Esophagus squamous epithelium (tissue), 5 donors: ENCODE results near the gene CCNY. TPM values are rescaled to one million over a fixed set of nuclear protein-coding genes. Genes with fewer than 3 reads are reported as not detected.

Source experiments
- DNase-seq: peaks from one replicate; lab custom pipeline; 2025; lab: John Stamatoyannopoulos, UW
- H3K27ac ChIP-seq, 4 donors: fragments of 200-600 bp; sonication (generic); one replicate each; pipeline ENCODE4 v1.5.1; 2016 to 2019; ENCODE audit warnings: mild to moderate bottlenecking in 1 of 4
- H3K27me3 ChIP-seq, 4 donors: fragments of 200-600 bp; sonication (generic); 1 replicate in 3 of 4; 2 replicates in 1 of 4; pipeline versions ENCODE4 v1.5.1 to v1.6.0; 2017 to 2021; ENCODE audit warnings: antibody characterized with exemption in 1 of 4
- H3K36me3 ChIP-seq, 3 donors: fragments of 200-600 bp; sonication (generic); one replicate each; pipeline ENCODE4 v1.5.1; 2016 to 2019
- H3K4me1 ChIP-seq, 3 donors: fragments of 200-600 bp; sonication (generic); one replicate each; pipeline ENCODE4 v1.5.1; 2017 to 2019
- H3K4me3 ChIP-seq, 4 donors: fragments of 200-600 bp; sonication (generic); 1 replicate in 3 of 4; 2 replicates in 1 of 4; pipeline ENCODE4 v1.5.1; 2016 to 2019; ENCODE audit warnings: mild to moderate bottlenecking in 2 of 4, moderate library complexity in 1 of 4
- H3K9me3 ChIP-seq, 3 donors: fragments of 200-600 bp; sonication (generic); one replicate each; pipeline ENCODE4 v1.5.1; 2016 to 2019
- CTCF ChIP-seq, 6 experiments: fragments of 450-650 bp in 4 of 6; fragments of 200-600 bp in 2 of 6; sonication (generic) in 2 of 6; IDR thresholded peaks; one replicate each; pipeline ENCODE4 v1.5.1; 2016 to 2019; ENCODE audit warnings: antibody characterized with exemption in 6 of 6, mild to moderate bottlenecking in 4 of 6, moderate library complexity in 4 of 6
- POLR2A ChIP-seq, 4 donors: fragments of 450-650 bp; IDR thresholded peaks; one replicate each; pipeline ENCODE4 v1.6.1; 2017; ENCODE audit warnings: antibody characterized with exemption in 4 of 4, mild to moderate bottlenecking in 4 of 4, moderate library complexity in 3 of 4
- WGBS, 2 donors: methylation state at CpG; one replicate each; pipeline ENCODE4 v1.1.5; 2018; 5-methylcytosine and 5-hydroxymethylcytosine counted together
- intact Hi-C: fragments of 100-400 bp; cut with DNase I; formaldehyde crosslinking; loops from one replicate; pipeline ENCODE4 v1.15.0; 2022
- total RNA-seq, 4 donors: library from RNA; depleted of rRNA; stranded (reverse); fragments of >200 nt; gene quantifications; one replicate each; pipeline ENCODE4 v1.1.0, GENCODE V29; 2016
- donor health status: DM: yes; HTN: yes; CAD: no.

Gene CCNY
- total RNA-seq, 4 donors from 2014 or later = 24.1 to 41.5 (median 30.4) TPM

- Histone ChIP-seq H3K4me3 (no peak overlapping the region), H3K4me1 (no peaks in the 10 kb centered on the region), H3K27ac (no peak overlapping the region), H3K9me3 (no peaks in the 10 kb centered on the region), H3K27me3 (no peaks in the 10 kb centered on the region), H3K36me3 (peaks cover 0 to 64% (median 6%) of the 10 kb centered on the region in 3 donors)
- WGBS, 2 donors = 67% methylated on average over 2 of the region's 2 CpGs; no CpG with 5 or more reads in 1 of the 2 donors
- intact Hi-C loops = no loop called here
- TF ChIP-seq CTCF (IDR thresholded peaks at IDR 0.05) (no peak), POLR2A (IDR thresholded peaks at IDR 0.05) (no peak)
- no peak for DNase-seq
Measured at GRCh38 chr10:35554036-35554435, 217.7 kb downstream of the CCNY start.

DNA sequence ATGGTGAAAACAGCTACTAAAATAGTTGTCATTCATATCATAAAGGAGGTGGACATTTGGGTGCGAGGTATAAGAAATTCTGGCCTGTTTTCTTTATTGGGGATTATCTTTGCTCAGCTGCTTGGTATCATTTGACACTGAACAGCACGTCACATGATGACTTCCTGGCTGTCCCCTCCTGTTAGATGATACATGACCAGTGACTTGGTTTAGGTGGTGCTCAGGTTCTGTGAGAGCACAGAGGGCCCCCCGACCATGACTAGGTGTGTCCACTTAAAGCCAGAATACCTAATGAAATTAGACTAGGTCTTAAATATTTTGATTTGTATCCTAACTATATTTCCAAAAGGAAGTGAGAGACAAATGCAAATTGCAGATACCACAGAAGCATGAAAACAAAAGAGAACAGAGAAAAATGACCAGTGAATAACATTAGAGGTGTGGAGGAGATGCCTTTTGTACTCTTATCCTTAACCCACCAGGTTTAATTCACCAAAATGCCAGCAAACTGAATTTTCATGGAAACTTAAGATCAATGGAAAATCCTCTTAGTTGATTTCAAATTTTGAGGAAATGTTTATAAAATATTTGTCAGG, 218.2 kb downstream of the CCNY start:
- DNase-seq = no peak
- no peaks in the 10 kb centered on the region for H3K4me1 ChIP-seq
- no peaks in the 10 kb centered on the region for H3K9me3 ChIP-seq
- H3K27me3 ChIP-seq = no peaks in the 10 kb centered on the region
- TF ChIP-seq CTCF (IDR thresholded peaks at IDR 0.05) = no peak
- TF ChIP-seq POLR2A (IDR thresholded peaks at IDR 0.05) = no peak
- H3K36me3 ChIP-seq = peaks cover 0 to 61% (median 6%) of the 10 kb centered on the region in 3 donors
- intact Hi-C loops = no loop called here
- H3K27ac ChIP-seq = no peak overlapping the region
- WGBS, 2 donors = 75 to 87% methylated on average over 3 of the region's 3 CpGs
- H3K4me3 ChIP-seq = no peak overlapping the region

GRCh38 chr10:35555962-35556930, 219.9 kb downstream of the CCNY start:
- no peak for DNase-seq
- WGBS, 2 donors = 92 to 99% methylated on average over 6 of the region's 6 CpGs
- Histone ChIP-seq H3K36me3 (peaks cover 0 to 67% (median 6%) of the 10 kb centered on the region in 3 donors), H3K27me3 (no peaks in the 10 kb centered on the region), H3K4me3 (no peak overlapping the region), H3K9me3 (no peaks in the 10 kb centered on the region), H3K4me1 (no peaks in the 10 kb centered on the region), H3K27ac (no peak overlapping the region)
- TF ChIP-seq POLR2A (IDR thresholded peaks at IDR 0.05) (no peak), CTCF (IDR thresholded peaks at IDR 0.05) (no peak)
- intact Hi-C loops = no loop called here

DNA sequence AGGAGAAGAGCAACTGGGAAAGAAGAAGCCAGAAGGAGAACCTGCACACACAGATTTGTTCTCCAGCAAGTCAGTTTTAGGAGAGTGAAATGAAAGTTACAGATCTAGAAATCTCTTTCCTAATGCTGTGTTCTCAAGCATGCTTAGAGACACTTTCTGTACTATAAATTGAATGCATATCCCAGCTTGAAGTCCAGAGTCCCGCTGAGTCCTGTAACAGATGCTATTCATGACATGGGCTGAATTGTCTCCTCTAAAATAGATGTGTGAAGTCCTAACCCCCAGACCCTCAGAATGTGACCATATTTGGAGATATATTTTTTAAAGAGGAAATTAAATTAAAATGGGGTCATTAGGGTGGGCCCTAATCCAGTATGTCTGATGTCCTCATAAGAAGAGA, 222.0 kb downstream of the CCNY start:
- no peak for TF ChIP-seq POLR2A (IDR thresholded peaks at IDR 0.05)
- no peak for TF ChIP-seq CTCF (IDR thresholded peaks at IDR 0.05)
- DNase-seq = no peak
- H3K4me1 ChIP-seq = no peaks in the 10 kb centered on the region
- WGBS, 2 donors = 88 to 93% methylated on average over 1 of the region's 1 CpG
- intact Hi-C loops = no loop called here
- H3K4me3 ChIP-seq = no peak overlapping the region
- H3K9me3 ChIP-seq = no peaks in the 10 kb centered on the region
- no peak overlapping the region for H3K27ac ChIP-seq
- H3K27me3 ChIP-seq = no peaks in the 10 kb centered on the region
- H3K36me3 ChIP-seq = peaks cover 0 to 69% (median 0%) of the 10 kb centered on the region in 3 donors

- intact Hi-C loops = no loop called here
- H3K27ac ChIP-seq = no peak overlapping the region
- no peak for DNase-seq
- H3K36me3 ChIP-seq = peaks cover 0 to 64% (median 0%) of the 10 kb centered on the region in 3 donors
- peaks cover 0 to 6% (median 3%) of the 10 kb centered on the region in 3 donors for H3K4me1 ChIP-seq
- H3K9me3 ChIP-seq = no peaks in the 10 kb centered on the region
- H3K4me3 ChIP-seq = no peak overlapping the region
- TF ChIP-seq POLR2A (IDR thresholded peaks at IDR 0.05) (no peak), CTCF (IDR thresholded peaks at IDR 0.05) (no peak)
- H3K27me3 ChIP-seq = no peaks in the 10 kb centered on the region
- 92 to 93% methylated on average over 4 of the region's 5 CpGs for WGBS, 2 donors
Measured at GRCh38 chr10:35559416-35559815, 223.1 kb downstream of the CCNY start.
